Liver (tissue), 3 donors: ENCODE measurements around the gene VSIG4.

ENCODE experiments used
- ATF3 ChIP-seq: IDR thresholded peaks from 2 replicates; pipeline ENCODE4 v1.6.1; 2016; ENCODE audit warnings: antibody characterized with exemption
- CTCF ChIP-seq: fragments of 150-350 bp; IDR thresholded peaks from 2 replicates; pipeline ENCODE4 v1.5.1; 2017; ENCODE audit warnings: improper control_type of control experiment, low read depth, low read length; ENCODE audit not compliant: missing input control
- EGR1 ChIP-seq, 2 donors: IDR thresholded peaks; 2 replicates each; pipeline ENCODE4 v1.6.1; 2016 to 2018; ENCODE audit warnings: antibody characterized with exemption in 2 of 2, low read depth in 2 of 2
- FOXA1 ChIP-seq: IDR thresholded peaks from 2 replicates; pipeline ENCODE4 v1.6.1; 2016; ENCODE audit warnings: antibody characterized with exemption
- FOXA2 ChIP-seq: IDR thresholded peaks from 2 replicates; pipeline ENCODE4 v1.6.1; 2016; ENCODE audit warnings: antibody characterized with exemption
- HNF4G ChIP-seq: IDR thresholded peaks from 2 replicates; pipeline ENCODE4 v1.6.1; 2016; ENCODE audit warnings: antibody characterized with exemption
- JUND ChIP-seq, 2 donors: IDR thresholded peaks; 2 replicates each; pipeline ENCODE4 v1.6.1; 2016; ENCODE audit warnings: antibody characterized with exemption in 2 of 2
- MAX ChIP-seq: IDR thresholded peaks from 2 replicates; pipeline ENCODE4 v1.6.1; 2016; ENCODE audit warnings: antibody characterized with exemption
- RAD21 ChIP-seq, 2 donors: IDR thresholded peaks; 2 replicates each; pipeline ENCODE4 v1.6.1; 2016; ENCODE audit warnings: antibody characterized with exemption in 2 of 2, mild to moderate bottlenecking in 2 of 2
- REST ChIP-seq: IDR thresholded peaks from 2 replicates; pipeline ENCODE4 v1.6.1; 2016; ENCODE audit warnings: antibody characterized with exemption, mild to moderate bottlenecking
- SP1 ChIP-seq: IDR thresholded peaks from 2 replicates; pipeline ENCODE4 v1.6.1; 2018; ENCODE audit warnings: antibody characterized with exemption, mild to moderate bottlenecking
- TAF1 ChIP-seq: conservative IDR thresholded peaks from 2 replicates; pipeline ENCODE4 v1.6.1; 2016; ENCODE audit warnings: antibody characterized with exemption, mild to moderate bottlenecking
- YY1 ChIP-seq: IDR thresholded peaks from 2 replicates; pipeline ENCODE4 v1.6.1; 2016; ENCODE audit warnings: antibody characterized with exemption, mild to moderate bottlenecking
- ZBTB33 ChIP-seq: IDR thresholded peaks from 2 replicates; pipeline ENCODE4 v1.6.1; 2016; ENCODE audit warnings: antibody characterized with exemption
- donor health status: healthy.
- donor health status: healthy.

GRCh38 chrX:66042307-66043077 lies 2.6 kb upstream of the VSIG4 start:
- TF ChIP-seq MAX (no peak), JUND (IDR thresholded peaks at IDR 0.05) (no peak), CTCF (no peak), RAD21 (IDR thresholded peaks at IDR 0.05) (no peak), SP1 (no peak), REST (no peak), ZBTB33 (no peak), EGR1 (IDR thresholded peaks at IDR 0.05; ENCODE audit: low read depth in 2 of 2) (no peak), HNF4G (no peak), ATF3 (no peak), TAF1 (no peak), YY1 (no peak), FOXA1 (no peak), FOXA2 (no peak)
